CD4-positive, alpha-beta T cell treated with Interferon gamma for 1 hour (primary cell): Measurements from ENCODE around the gene OSBPL2.

Source experiments
- DNase-seq: peaks from one replicate; pipeline ENCODE4 v3.0.0-alpha.2; 2020

The OSBPL2 gene

GRCh38 chr20:62236766-62237513 lies 1.4 kb upstream of the OSBPL2 start:
- DNase-seq: no peak

- no peak for DNase-seq
Measured at GRCh38 chr20:62237514-62237800, 864 bp upstream of the OSBPL2 start.

- no peak for DNase-seq
Measured at GRCh38 chr20:62238569-62239277, 402 bp downstream of the OSBPL2 start.

- no peak for DNase-seq
Measured at GRCh38 chr20:62239278-62239879, 1.1 kb downstream of the OSBPL2 start.

GRCh38 chr20:62240020-62240685 lies 1.8 kb downstream of the OSBPL2 start:
- DNase-seq: peak; percentile 10

- no peak for DNase-seq
Measured at GRCh38 chr20:62241506-62241905, 3.2 kb downstream of the OSBPL2 start.

- no peak for DNase-seq
Measured at GRCh38 chr20:62242176-62242575, 3.9 kb downstream of the OSBPL2 start.

GRCh38 chr20:62243106-62243505 lies 4.8 kb downstream of the OSBPL2 start:
- no peak for DNase-seq

- no peak for DNase-seq
Measured at GRCh38 chr20:62243906-62244515, 5.7 kb downstream of the OSBPL2 start.

- no peak for DNase-seq
Measured at GRCh38 chr20:62244644-62245108, 6.4 kb downstream of the OSBPL2 start.

GRCh38 chr20:62245911-62246280 lies 7.6 kb downstream of the OSBPL2 start:
- DNase-seq: no peak

GRCh38 chr20:62246431-62246830 lies 8.1 kb downstream of the OSBPL2 start:
- DNase-seq: no peak

GRCh38 chr20:62246872-62247652 lies 8.7 kb downstream of the OSBPL2 start:
- DNase-seq: no peak

- DNase-seq: no peak
Measured at GRCh38 chr20:62248890-62249560, 10.7 kb downstream of the OSBPL2 start.

- no peak for DNase-seq
Measured at GRCh38 chr20:62252342-62252966, 14.1 kb downstream of the OSBPL2 start.

- DNase-seq: no peak
Measured at GRCh38 chr20:62253398-62253797, 15.1 kb downstream of the OSBPL2 start.

GRCh38 chr20:62254021-62254724 lies 15.9 kb downstream of the OSBPL2 start:
- DNase-seq: no peak

- no peak for DNase-seq
Measured at GRCh38 chr20:62255976-62256375, 17.7 kb downstream of the OSBPL2 start.

- no peak for DNase-seq
Measured at GRCh38 chr20:62258499-62259293, 20.4 kb downstream of the OSBPL2 start.

- no peak for DNase-seq
Measured at GRCh38 chr20:62259294-62259565, 20.9 kb downstream of the OSBPL2 start.
